ENCODE measurements around the gene RORC. TPM values are rescaled to one million over a fixed set of nuclear protein-coding genes. Genes with fewer than 3 reads are reported as not detected.

Gene RORC
- total and polyA plus RNA-seq, 2 of the 8 experiments (the other 6 are each of a cell fraction or from before 2014, with no cell fraction given): 0.44 to 0.54 TPM

DNA sequence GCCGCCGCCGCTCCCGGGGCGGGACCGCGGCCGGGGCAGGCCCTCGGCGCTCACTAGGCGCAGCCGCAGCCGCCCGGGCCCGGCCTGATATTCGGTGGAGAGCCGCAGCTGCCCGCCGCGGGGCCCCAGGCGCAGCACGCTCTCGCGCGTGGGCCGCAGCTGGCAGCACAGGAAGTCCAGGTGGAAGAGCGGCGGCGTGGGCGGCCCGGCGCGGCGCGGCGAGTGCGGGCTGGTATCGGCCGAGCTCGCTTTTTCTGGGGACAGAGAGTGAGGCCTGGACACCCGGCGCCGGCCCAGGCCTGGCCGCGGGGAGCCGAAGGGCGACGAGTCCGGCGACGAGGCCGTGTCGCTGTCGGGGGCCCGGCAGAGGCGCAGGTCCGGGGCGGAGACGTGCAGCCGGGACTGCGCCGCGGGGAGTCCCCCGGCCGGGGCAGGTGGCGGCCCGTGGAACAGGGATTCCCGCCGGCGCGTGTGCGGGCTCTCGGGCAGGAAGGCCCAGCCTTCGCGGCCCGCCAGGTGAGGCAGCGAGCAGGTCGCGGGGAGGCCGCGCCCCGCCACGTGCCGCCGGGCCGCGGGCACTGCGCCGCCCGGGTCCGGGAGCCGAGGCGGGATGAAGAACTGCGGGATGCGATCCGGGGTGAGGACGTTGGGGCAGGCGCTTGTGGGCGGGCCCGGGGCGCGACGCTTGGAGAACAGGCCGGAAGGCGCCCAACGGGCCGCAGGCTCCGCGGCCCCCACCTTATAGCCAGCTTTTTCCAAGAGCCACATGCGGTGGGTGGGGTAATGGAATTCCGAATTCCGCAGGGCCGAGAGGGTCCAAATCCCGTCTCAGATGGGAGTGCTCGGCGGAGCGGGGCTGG lies 6.8 kb upstream of the RORC start (continued):
- TF ChIP-seq, protein P1, sequence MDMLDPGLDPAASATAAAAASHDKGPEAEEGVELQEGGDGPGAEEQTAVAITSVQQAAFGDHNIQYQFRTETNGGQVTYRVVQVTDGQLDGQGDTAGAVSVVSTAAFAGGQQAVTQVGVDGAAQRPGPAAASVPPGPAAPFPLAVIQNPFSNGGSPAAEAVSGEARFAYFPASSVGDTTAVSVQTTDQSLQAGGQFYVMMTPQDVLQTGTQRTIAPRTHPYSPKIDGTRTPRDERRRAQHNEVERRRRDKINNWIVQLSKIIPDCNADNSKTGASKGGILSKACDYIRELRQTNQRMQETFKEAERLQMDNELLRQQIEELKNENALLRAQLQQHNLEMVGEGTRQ (IDR thresholded peaks at IDR 0.05; ENCODE audit: low read length): 0 out of 2 replicates have a peak, but pooled peaks have one; percentile 19
- no peak for TF ChIP-seq SIRT6 (IDR thresholded peaks at IDR 0.05; ENCODE audit: low read length)
- peak; percentile 71 for TF ChIP-seq EZH2 (IDR thresholded peaks at IDR 0.05; ENCODE audit: low read depth, low read length, severe bottlenecking)
- no peak for TF ChIP-seq RXRA (IDR thresholded peaks at IDR 0.05; ENCODE audit: insufficient read depth, low read depth, low read length)
- TF ChIP-seq TCF12 (IDR thresholded peaks at IDR 0.05; ENCODE audit: low read depth, low read length): no peak
- TF ChIP-seq GTF2F1 (IDR thresholded peaks at IDR 0.05; ENCODE audit: borderline replicate concordance, low read depth, low read length): peak; percentile 21; the same call in 1 of the 2 replicates
- TF ChIP-seq, protein P2, sequence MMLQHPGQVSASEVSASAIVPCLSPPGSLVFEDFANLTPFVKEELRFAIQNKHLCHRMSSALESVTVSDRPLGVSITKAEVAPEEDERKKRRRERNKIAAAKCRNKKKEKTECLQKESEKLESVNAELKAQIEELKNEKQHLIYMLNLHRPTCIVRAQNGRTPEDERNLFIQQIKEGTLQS (IDR thresholded peaks at IDR 0.05; ENCODE audit: insufficient read depth, low read depth, low read length): no peak
- no peak for TF ChIP-seq POU5F1 (IDR thresholded peaks at IDR 0.05; ENCODE audit: low read depth, low read length)
- peak; percentile 93 for TF ChIP-seq KDM4A (IDR thresholded peaks at IDR 0.05; ENCODE audit: low read depth, low read length, severe bottlenecking)
- no peak for TF ChIP-seq CEBPB (IDR thresholded peaks at IDR 0.05; ENCODE audit: low read depth, low read length)
- no peak; a peak in 1 of 4 replicates for TF ChIP-seq RAD21 (IDR thresholded peaks at IDR 0.05 in 1 of 2, conservative IDR thresholded peaks at IDR 0.05 in 1 of 2; ENCODE audit: low read depth in 2 of 2, low read length in 2 of 2)
- no peak for TF ChIP-seq POLR2A (IDR thresholded peaks at IDR 0.05; ENCODE audit: control extremely low read depth in 1 of 2, low read depth in 2 of 2, low read length in 2 of 2)
- no peak for TF ChIP-seq NANOG (IDR thresholded peaks at IDR 0.05; ENCODE audit: insufficient read depth, low read depth, low read length, poor library complexity, severe bottlenecking)
- TF ChIP-seq MAX (IDR thresholded peaks at IDR 0.05): peak; percentile 88
- no peak for TF ChIP-seq SP2 (IDR thresholded peaks at IDR 0.05; ENCODE audit: low read length)
- peak; percentile 22; the same call in 1 of the 2 replicates for TF ChIP-seq TBP (IDR thresholded peaks at IDR 0.05; ENCODE audit: low read depth, low read length)
- no peak for TF ChIP-seq POLR2AphosphoS5 (IDR thresholded peaks at IDR 0.05; ENCODE audit: low read depth, low read length)
- no peak for TF ChIP-seq HDAC2 (IDR thresholded peaks at IDR 0.05; ENCODE audit: borderline replicate concordance in 1 of 2, low read depth in 2 of 2, low read length in 2 of 2)
- no peak for TF ChIP-seq ASH2L (IDR thresholded peaks at IDR 0.05; ENCODE audit: low read length)
- TF ChIP-seq PHF8 (conservative IDR thresholded peaks at IDR 0.05; ENCODE audit: low read depth, low read length): peak; percentile 56; the same call in 1 of the 2 replicates
- TF ChIP-seq CTBP2 (IDR thresholded peaks at IDR 0.05; ENCODE audit: borderline replicate concordance, insufficient read depth, insufficient read length, low read length): no peak
- no peak for TF ChIP-seq SP4 (IDR thresholded peaks at IDR 0.05; ENCODE audit: low read length)

Measured in H1 (cell line).